GM10266 (cell line): ENCODE results near the gene RNASE7.

Source experiments
- DNase-seq: peaks from one replicate; pipeline ENCODE4 v3.0.0; 2012; ENCODE audit errors: extremely low spot score
- TF ChIP-seq, protein P1 (sequence below): IDR thresholded peaks from 2 replicates; pipeline ENCODE4 v1.5.1; 2012; ENCODE audit warnings: mild to moderate bottlenecking, low read depth; ENCODE audit not compliant: control insufficient read depth, insufficient read depth; ENCODE audit errors: missing control alignments

The RNASE7 gene

GRCh38 chr14:21047378-21047781, 5.2 kb downstream of the RNASE7 start:
- TF ChIP-seq, protein P1, sequence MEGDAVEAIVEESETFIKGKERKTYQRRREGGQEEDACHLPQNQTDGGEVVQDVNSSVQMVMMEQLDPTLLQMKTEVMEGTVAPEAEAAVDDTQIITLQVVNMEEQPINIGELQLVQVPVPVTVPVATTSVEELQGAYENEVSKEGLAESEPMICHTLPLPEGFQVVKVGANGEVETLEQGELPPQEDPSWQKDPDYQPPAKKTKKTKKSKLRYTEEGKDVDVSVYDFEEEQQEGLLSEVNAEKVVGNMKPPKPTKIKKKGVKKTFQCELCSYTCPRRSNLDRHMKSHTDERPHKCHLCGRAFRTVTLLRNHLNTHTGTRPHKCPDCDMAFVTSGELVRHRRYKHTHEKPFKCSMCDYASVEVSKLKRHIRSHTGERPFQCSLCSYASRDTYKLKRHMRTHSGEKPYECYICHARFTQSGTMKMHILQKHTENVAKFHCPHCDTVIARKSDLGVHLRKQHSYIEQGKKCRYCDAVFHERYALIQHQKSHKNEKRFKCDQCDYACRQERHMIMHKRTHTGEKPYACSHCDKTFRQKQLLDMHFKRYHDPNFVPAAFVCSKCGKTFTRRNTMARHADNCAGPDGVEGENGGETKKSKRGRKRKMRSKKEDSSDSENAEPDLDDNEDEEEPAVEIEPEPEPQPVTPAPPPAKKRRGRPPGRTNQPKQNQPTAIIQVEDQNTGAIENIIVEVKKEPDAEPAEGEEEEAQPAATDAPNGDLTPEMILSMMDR = no peak

DNA sequence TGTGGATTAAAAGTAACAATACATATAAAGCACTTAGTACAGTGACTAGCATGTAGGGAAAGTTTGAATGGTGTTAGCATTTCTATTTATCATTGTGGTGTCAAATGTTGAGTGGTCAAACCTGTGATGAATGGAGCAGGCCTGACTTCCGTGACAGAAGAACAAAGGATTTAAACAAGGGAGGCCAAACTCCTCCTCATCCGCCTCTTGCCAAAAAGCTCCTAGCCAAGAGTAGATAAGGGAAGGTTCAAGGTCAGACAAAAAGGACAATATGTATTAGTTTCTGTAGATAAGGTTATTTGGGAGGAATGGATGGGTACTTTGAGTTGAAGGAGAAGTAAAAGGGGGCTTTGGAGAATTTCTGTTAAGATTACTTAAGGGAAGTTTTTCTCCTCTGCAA, 6.5 kb downstream of the RNASE7 start:
- no peak for DNase-seq
- TF ChIP-seq, protein P1 = no peak

More at GRCh38 chr14:21047378-21047781, 5.2 kb downstream of the RNASE7 start:
- DNase-seq = no peak

- no peak for DNase-seq
These were observed 7.1 kb downstream of the RNASE7 start for GRCh38 chr14:21049271-21049673.

DNA sequence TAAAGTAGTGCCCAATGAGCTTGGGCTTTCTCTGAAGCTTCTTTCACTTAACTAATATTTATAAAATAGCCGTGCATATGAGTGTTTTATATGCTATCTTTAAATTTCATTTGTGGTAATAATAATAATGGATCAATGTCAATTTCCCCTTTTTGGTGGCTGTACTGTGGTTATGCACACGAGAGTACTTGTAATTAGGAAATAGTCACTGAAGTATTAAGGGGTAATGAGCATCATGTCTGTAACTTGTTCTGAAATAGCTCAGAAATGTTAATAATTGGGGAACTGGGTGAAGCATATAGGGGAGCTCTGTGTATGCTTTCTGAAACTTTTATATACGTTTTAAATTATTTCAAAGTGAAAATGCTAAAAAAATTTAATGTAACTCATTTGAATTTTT, 8.4 kb downstream of the RNASE7 start:
- DNase-seq = no peak
- TF ChIP-seq, protein P1 = no peak

More at GRCh38 chr14:21049271-21049673, 7.1 kb downstream of the RNASE7 start:
- TF ChIP-seq, protein P1 = no peak

DNA sequence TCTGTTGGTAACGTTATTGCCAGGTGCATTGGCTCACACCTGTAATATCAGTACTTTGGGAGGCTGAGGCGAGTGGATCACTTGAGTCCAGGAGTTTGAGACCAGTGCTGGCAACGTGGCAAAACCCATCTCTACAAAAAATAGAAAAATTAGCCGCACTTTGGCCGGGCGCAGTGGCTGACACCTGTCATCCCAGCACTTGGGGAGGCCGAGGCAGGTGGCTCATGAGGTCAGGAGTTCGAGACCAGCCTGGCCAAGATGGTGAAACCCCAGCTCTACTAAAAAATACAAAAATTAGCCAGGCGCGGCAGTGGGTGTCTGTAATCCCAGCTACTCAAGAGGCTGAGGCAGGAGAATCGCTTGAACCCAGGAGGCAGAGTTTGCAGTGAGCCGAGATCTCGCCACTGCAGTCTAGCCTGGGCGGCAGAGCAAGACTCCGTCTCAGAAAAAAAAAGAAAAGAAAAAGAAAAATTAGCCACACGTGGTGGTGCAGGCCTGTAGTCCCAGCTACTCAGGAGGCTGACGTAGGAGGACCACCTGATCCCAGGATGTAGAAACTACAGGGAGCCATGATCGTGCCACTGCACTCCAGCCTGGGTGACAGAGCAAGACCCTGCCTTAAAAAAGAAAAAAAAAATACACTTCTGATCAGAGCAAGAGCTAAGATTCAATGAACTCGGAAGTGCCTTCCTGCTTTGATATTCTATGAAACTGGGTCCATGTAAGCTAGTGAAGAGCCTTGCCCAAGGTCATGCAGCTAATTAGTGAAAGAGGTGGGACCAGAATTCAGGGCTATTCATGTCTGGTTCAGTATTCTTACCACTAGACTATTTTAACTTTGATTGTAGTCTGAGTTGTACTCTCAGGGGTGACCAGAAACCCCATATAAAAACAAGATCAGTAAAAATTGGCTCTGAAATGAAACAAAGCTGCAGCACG, 11.3 kb downstream of the RNASE7 start:
- TF ChIP-seq, protein P1 = no peak
- no peak for DNase-seq

DNA sequence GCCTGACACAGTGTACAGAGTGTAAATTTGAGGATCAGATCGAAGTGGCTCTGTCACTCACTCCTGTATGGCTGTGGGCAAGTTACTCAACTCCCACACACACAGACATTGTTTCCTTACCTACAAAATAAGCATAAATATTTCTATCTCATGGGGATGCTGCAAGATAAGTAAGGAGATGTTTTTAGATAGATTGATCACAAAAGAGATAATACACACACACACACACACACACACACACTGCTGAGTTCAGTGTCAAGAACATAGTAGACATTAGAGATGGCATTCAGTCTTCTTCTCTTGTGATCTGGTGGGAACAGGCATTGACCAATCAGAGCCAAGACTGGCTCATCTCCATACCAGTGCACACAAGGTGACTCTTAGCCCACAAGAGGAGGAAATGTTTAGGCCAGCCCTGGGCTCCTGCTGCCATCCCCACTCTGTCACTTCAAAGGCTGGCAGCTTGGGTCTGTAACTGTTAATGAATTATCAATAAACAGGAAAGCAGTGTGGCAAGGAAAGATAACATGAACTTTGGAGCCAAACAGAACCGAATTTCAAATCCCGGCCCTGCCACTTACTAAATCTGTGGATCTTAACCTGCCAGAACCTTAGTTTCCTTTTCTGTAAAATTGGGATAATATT, 12.1 kb downstream of the RNASE7 start:
- DNase-seq = no peak
- TF ChIP-seq, protein P1 = no peak

GRCh38 chr14:21054768-21055145, 12.6 kb downstream of the RNASE7 start:
- TF ChIP-seq, protein P1 = no peak
- no peak for DNase-seq
